ENCODE measurements around the gene TMEM242.

TMEM242 gene

DNA sequence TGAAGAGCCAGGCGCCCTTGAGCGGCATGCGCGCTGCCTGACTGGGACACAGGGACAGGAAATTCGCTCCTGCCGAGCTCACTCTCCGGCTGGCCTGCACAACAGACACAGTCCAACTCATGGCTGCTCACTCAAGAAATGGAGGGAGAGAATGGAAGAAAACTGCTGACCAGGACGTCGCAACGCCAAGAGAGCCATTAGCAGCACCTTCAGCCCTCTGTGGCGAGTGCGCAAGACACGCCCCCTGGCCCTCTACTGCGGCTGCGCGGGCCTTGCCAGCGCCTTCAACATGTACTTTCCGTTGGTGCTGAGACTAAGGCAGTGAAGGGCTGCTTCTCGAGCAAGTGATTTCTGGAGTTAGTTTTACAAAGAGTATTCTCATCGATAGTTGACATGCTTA lies 23.3 kb downstream of the TMEM242 start:
- H3K4me3 ChIP-seq (ENCODE audit: low read depth, low read length), result no peak overlapping the region
- TF ChIP-seq, protein P1, sequence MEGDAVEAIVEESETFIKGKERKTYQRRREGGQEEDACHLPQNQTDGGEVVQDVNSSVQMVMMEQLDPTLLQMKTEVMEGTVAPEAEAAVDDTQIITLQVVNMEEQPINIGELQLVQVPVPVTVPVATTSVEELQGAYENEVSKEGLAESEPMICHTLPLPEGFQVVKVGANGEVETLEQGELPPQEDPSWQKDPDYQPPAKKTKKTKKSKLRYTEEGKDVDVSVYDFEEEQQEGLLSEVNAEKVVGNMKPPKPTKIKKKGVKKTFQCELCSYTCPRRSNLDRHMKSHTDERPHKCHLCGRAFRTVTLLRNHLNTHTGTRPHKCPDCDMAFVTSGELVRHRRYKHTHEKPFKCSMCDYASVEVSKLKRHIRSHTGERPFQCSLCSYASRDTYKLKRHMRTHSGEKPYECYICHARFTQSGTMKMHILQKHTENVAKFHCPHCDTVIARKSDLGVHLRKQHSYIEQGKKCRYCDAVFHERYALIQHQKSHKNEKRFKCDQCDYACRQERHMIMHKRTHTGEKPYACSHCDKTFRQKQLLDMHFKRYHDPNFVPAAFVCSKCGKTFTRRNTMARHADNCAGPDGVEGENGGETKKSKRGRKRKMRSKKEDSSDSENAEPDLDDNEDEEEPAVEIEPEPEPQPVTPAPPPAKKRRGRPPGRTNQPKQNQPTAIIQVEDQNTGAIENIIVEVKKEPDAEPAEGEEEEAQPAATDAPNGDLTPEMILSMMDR (conservative IDR thresholded peaks at IDR 0.05; ENCODE audit: low read depth, low read length), result no peak

DNA sequence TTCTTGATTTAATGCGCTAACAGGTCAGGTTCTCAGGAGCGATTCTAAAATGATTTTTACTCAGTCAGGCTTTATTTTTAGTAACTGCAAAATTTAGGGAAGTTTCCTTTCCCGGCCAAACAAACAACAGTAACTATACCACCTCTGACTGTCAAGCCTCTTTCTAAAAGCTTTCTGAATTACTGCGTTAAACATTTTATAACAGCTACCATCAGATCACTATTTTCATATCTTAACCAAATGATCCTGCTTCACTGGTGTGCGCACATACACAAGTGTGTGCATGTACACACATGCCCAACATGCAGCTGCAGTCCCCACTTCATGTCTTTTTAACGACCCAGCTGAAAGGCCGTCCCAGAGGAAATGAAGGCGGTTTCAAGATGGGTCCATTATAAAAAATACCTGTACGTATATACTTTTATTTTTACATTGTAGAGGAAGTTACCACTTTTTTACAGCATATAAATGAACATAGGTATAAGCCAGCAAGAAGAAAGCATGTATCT lies 25.0 kb downstream of the TMEM242 start:
- TF ChIP-seq, protein P1 (conservative IDR thresholded peaks at IDR 0.05; ENCODE audit: low read depth, low read length), result no peak
- H3K4me3 ChIP-seq (ENCODE audit: low read depth, low read length), result no peak overlapping the region
- DNase-seq (ENCODE audit: low read depth), result no peak

More for the DNA sequence above, 23.3 kb downstream of the TMEM242 start:
- no peak for DNase-seq (ENCODE audit: low read depth)

DNA sequence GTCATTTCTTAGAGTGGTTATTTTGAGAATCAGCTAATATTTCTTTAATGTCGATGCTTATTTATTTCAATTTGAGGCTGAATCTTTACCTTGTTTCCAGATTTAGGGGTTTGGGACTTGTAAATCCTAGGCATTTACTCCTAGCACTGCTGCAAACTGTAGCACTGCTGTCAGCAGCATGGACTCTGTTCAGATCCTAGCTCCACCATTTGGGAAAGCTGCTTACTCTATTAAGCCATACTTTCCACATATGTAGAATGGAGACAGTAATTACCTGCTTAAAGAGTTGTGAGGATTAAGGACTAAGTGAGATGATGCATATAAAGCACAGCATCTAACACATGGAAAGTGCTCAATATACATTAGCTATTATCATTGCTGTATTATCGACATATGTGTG lies 28.7 kb downstream of the TMEM242 start:
- no peak overlapping the region for H3K4me3 ChIP-seq (ENCODE audit: low read depth, low read length)

DNA sequence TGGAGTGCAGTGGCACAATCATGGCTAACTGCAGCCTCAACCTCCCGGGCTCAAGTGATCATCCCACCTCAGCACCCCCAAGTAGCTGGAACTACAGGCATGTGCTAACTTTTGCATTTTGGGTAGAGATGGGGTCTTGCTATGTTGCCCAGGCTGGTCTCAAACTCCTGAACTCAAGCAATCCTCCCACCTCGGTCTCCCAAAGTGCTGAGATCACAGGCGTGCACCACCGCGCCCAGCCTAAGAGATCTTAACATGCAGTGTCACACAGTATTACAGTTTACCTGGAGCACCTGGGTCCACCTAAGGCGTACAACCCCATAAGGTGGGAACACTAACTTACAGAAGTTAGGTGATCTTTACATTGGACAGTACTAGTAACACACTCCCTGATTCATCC lies 29.5 kb downstream of the TMEM242 start:
- no peak overlapping the region for H3K4me3 ChIP-seq (ENCODE audit: low read depth, low read length)
- no peak for DNase-seq (ENCODE audit: low read depth)
- TF ChIP-seq, protein P1 (conservative IDR thresholded peaks at IDR 0.05; ENCODE audit: low read depth, low read length), result no peak

More for the DNA sequence above, 28.7 kb downstream of the TMEM242 start:
- DNase-seq (ENCODE audit: low read depth), result no peak
- TF ChIP-seq, protein P1 (conservative IDR thresholded peaks at IDR 0.05; ENCODE audit: low read depth, low read length), result no peak

DNA sequence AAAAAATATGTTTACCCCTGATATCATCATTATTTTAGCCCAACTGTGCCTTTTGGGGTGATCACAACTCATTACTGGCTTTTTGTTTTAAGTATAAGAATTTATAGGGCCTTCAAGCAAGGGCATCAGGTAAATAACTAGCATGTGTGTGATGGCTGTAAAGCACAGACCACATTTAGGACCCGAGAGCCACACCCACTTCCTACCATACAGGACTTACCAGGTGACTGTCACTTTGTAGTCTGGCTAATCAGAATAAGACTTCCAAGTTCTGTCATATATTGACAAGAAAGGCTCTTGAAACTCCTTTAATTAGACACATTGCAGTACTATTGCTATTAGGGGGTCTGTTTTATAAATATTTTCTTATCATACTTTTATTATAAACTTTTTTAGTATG lies 31.1 kb downstream of the TMEM242 start:
- H3K4me3 ChIP-seq (ENCODE audit: low read depth, low read length), result no peak overlapping the region
- TF ChIP-seq, protein P1 (conservative IDR thresholded peaks at IDR 0.05; ENCODE audit: low read depth, low read length), result no peak
- DNase-seq (ENCODE audit: low read depth), result no peak

DNA sequence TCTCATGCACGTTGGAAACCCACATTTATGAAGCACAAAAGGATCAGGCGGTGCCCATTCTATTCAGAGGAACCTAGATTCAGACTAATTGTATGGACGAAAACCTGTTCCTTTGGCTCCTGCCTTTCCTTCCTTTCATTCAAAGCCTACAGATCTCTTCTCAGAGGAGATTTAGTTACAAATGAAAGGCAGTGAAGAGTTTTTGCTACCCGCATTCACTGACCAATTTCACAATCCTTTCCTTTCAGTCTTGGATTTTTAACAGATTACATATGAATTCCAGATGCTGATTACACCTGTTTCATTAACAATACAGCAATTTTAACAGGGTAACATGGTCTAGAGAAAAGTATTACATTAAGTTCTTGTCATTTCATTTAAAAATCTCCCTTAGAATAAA lies 32.0 kb downstream of the TMEM242 start:
- TF ChIP-seq, protein P1 (conservative IDR thresholded peaks at IDR 0.05; ENCODE audit: low read depth, low read length), result no peak
- no peak overlapping the region for H3K4me3 ChIP-seq (ENCODE audit: low read depth, low read length)
- DNase-seq (ENCODE audit: low read depth), result no peak

DNA sequence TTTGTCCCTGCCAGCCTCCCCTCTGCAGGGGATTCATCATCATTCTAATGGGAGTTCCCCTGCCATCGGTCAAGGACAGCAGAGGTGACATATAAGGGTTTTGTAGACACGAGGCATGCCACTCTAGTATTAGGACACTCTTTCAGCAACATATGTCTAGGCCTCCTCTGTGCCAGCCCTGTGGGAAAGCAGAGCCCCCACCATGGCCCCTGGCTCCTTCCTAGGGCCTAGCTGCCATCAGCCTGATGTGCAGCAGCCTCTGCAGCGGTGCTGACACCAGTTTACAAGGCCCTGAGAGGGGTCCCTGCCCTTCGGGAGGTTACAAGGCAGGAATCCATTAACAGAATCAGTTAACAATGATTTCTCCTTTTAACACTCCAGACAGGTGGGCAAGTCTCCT lies 32.5 kb downstream of the TMEM242 start:
- no peak for DNase-seq (ENCODE audit: low read depth)
- H3K4me3 ChIP-seq (ENCODE audit: low read depth, low read length), result no peak overlapping the region
- TF ChIP-seq, protein P1 (conservative IDR thresholded peaks at IDR 0.05; ENCODE audit: low read depth, low read length), result no peak

Measured in choroid plexus epithelial cell (primary cell).